ENCODE results near the gene FRS2.

FRS2 gene

GRCh38 chr12:69620921-69621320, 150.7 kb downstream of the FRS2 start:
- FAIRE-seq: no peak

GRCh38 chr12:69621551-69621950, 151.4 kb downstream of the FRS2 start:
- no peak for TF ChIP-seq CTCF (IDR thresholded peaks at IDR 0.05; ENCODE audit: insufficient read depth, missing control alignments)
- no peak for DNase-seq (ENCODE audit: insufficient read length, low spot score)
- FAIRE-seq: no peak

More at GRCh38 chr12:69620921-69621320, 150.7 kb downstream of the FRS2 start:
- TF ChIP-seq CTCF (IDR thresholded peaks at IDR 0.05; ENCODE audit: insufficient read depth, missing control alignments): no peak
- no peak for DNase-seq (ENCODE audit: insufficient read length, low spot score)

GRCh38 chr12:69623970-69624369, 153.8 kb downstream of the FRS2 start:
- TF ChIP-seq CTCF (IDR thresholded peaks at IDR 0.05; ENCODE audit: insufficient read depth, missing control alignments): no peak
- DNase-seq (ENCODE audit: insufficient read length, low spot score): no peak
- FAIRE-seq: no peak

GRCh38 chr12:69627501-69627900, 157.3 kb downstream of the FRS2 start:
- FAIRE-seq: no peak
- DNase-seq (ENCODE audit: insufficient read length, low spot score): no peak
- no peak for TF ChIP-seq CTCF (IDR thresholded peaks at IDR 0.05; ENCODE audit: insufficient read depth, missing control alignments)

All from D721Med (cell line).